GM12878 (cell line): Measurements from ENCODE around the gene DUOX1. TPM values are rescaled to one million over a fixed set of nuclear protein-coding genes. Genes with fewer than 3 reads are reported as not detected.

Experiments
- ATAC-seq: fragments of 200-7000 bp; cut with Tn5 transposase; 3 replicates; pipeline ENCODE4 v1.9.1; 2020; ENCODE audit warnings: mild to moderate bottlenecking, moderate library complexity
- BruUV-seq: library from RNA; stranded (reverse); fragments of 400-500 nt; replicated peaks from 2 replicates; lab custom pipeline; 2021; lab: Mats Ljungman, UMichigan
- CTCF ChIA-PET: fragments of 300-600 bp; sonication (Branson Sonifier 250); formaldehyde crosslinking; extraction: SDS; loops from one replicate; lab custom pipeline; 2021; ENCODE audit warnings: inconsistent platforms; lab: Yijun Ruan, JAX
- POLR2A ChIA-PET: fragments of 350-600 bp; formaldehyde crosslinking; extraction: SDS; loops from one replicate; lab custom pipeline; 2021; ENCODE audit warnings: inconsistent platforms; lab: Charles Lee
- RAD21 ChIA-PET: fragments of 300-600 bp; sonication (Branson Sonifier 250); formaldehyde crosslinking; loops from one replicate; lab custom pipeline; 2023; ENCODE audit warnings: antibody characterized with exemption; ENCODE audit not compliant: unreplicated experiment; lab: Charles Lee
- SMC1A ChIA-PET: fragments of 300-600 bp; sonication (Branson Sonifier 250); formaldehyde crosslinking; loops from one replicate; lab custom pipeline; 2023; ENCODE audit not compliant: unreplicated experiment, uncharacterized antibody; lab: Charles Lee
- DNase-seq: peaks from one replicate; pipeline ENCODE4 v3.0.0-alpha.2; 2011; ENCODE audit warnings: low read depth, low spot score
- FAIRE-seq: peaks from 3 replicates; lab custom pipeline; 2011; peaks lifted over from hg19 to GRCh38; lab: Jason Lieb, UNC
- H2AFZ ChIP-seq: 2 replicates; pipeline ENCODE4 v1.6.0; 2011; ENCODE audit warnings: low read depth, low read length, control low read depth; ENCODE audit not compliant: control insufficient read depth
- H3K27ac ChIP-seq: 2 replicates; pipeline ENCODE4 v1.5.1; 2011; ENCODE audit warnings: control low read depth; ENCODE audit not compliant: control insufficient read depth, insufficient read depth
- H3K27me3 ChIP-seq, 2 experiments: replicated peaks in 1 of 2; 2 replicates each; pipeline versions ENCODE4 v1.6.0 to v1.6.1; 2011; ENCODE audit warnings: low read length in 1 of 2; ENCODE audit not compliant: control insufficient read depth in 2 of 2, insufficient read depth in 2 of 2
- H3K36me3 ChIP-seq, 2 experiments: 2 replicates each; pipeline ENCODE4 v1.5.1; 2011; ENCODE audit warnings: low read length in 1 of 2; ENCODE audit not compliant: control insufficient read depth in 2 of 2, insufficient read depth in 2 of 2
- H3K4me1 ChIP-seq: 2 replicates; pipeline ENCODE4 v1.6.1; 2011; ENCODE audit warnings: mild to moderate bottlenecking, low read length, moderate library complexity, mixed read lengths; ENCODE audit not compliant: control insufficient read depth, insufficient read depth
- H3K4me2 ChIP-seq: 2 replicates; pipeline ENCODE4 v1.6.0; 2011; ENCODE audit warnings: control low read depth; ENCODE audit not compliant: control insufficient read depth, insufficient read depth
- H3K4me3 ChIP-seq: fragments of 200-600 bp; sonication (generic); 2 replicates; pipeline ENCODE4 v1.5.1; 2016
- H3K79me2 ChIP-seq: 2 replicates; pipeline ENCODE4 v1.6.0; 2011; ENCODE audit warnings: low read length; ENCODE audit not compliant: control insufficient read depth, insufficient read depth
- H3K9ac ChIP-seq: 2 replicates; pipeline ENCODE4 v1.8.0; 2011; ENCODE audit warnings: low read length, control low read depth, mixed read lengths; ENCODE audit not compliant: control insufficient read depth, insufficient read depth
- H3K9me3 ChIP-seq: replicated peaks from 3 replicates; pipeline ENCODE4 v1.5.1; 2011; ENCODE audit warnings: mild to moderate bottlenecking, low read length; ENCODE audit not compliant: control insufficient read depth, insufficient read depth
- H4K20me1 ChIP-seq: 2 replicates; pipeline ENCODE4 v1.6.0; 2011; ENCODE audit not compliant: control insufficient read depth, insufficient read depth
- ASH2L ChIP-seq: fragments of 300-600, 200-600 bp; sonication (generic); IDR thresholded peaks from 2 replicates; pipeline ENCODE4 v1.6.1; 2017; ENCODE audit warnings: low read depth, mild to moderate bottlenecking, borderline replicate concordance
- BMI1 ChIP-seq: fragments of 450-650 bp; IDR thresholded peaks from 2 replicates; pipeline ENCODE4 v1.6.1; 2016; ENCODE audit warnings: mild to moderate bottlenecking, moderate library complexity, borderline replicate concordance
- CEBPB ChIP-seq, 2 experiments: fragments of 150-350 bp in 1 of 2; IDR thresholded peaks; 2 replicates each; pipeline ENCODE4 v1.6.1; 2012 to 2014; ENCODE audit warnings: low read depth in 2 of 2, low read length in 2 of 2, borderline replicate concordance in 1 of 2, inconsistent platforms in 1 of 2
- CHD2 ChIP-seq: IDR thresholded peaks from 2 replicates; pipeline ENCODE4 v1.6.1; 2011; ENCODE audit warnings: low read depth, low read length, improper control_type of control experiment, borderline replicate concordance
- DPF2 ChIP-seq: fragments of 450-650 bp; IDR thresholded peaks from 2 replicates; pipeline ENCODE4 v1.6.1; 2017; ENCODE audit warnings: mild to moderate bottlenecking
- IKZF2 ChIP-seq, 2 experiments: fragments of 450-650 bp; IDR thresholded peaks; 2 replicates each; pipeline ENCODE4 v1.6.1; 2017; ENCODE audit warnings: mild to moderate bottlenecking in 2 of 2, moderate library complexity in 2 of 2
- MAX ChIP-seq: IDR thresholded peaks from 2 replicates; pipeline ENCODE4 v1.6.1; 2012; ENCODE audit warnings: low read depth, low read length, improper control_type of control experiment
- MEF2A ChIP-seq: IDR thresholded peaks from 2 replicates; pipeline ENCODE4 v1.6.1; 2011; ENCODE audit warnings: low read depth, mild to moderate bottlenecking, low read length, moderate library complexity; ENCODE audit not compliant: insufficient read depth
- MTA2 ChIP-seq: fragments of 450-650 bp; IDR thresholded peaks from 2 replicates; pipeline ENCODE4 v1.6.1; 2016; ENCODE audit warnings: low read depth, mild to moderate bottlenecking, moderate library complexity
- MTA3 ChIP-seq: IDR thresholded peaks from 2 replicates; pipeline ENCODE4 v1.6.1; 2012; ENCODE audit warnings: low read length, inconsistent platforms, borderline replicate concordance
- NR2F1 ChIP-seq: fragments of 450-650 bp; conservative IDR thresholded peaks from 2 replicates; pipeline ENCODE4 v1.6.1; 2017; ENCODE audit warnings: mild to moderate bottlenecking
- POU2F2 ChIP-seq: IDR thresholded peaks from 3 replicates; pipeline ENCODE4 v1.6.1; 2011; ENCODE audit warnings: low read depth, mild to moderate bottlenecking, low read length, borderline replicate concordance
- SREBF2 ChIP-seq: IDR thresholded peaks from 2 replicates; pipeline ENCODE4 v1.6.1; 2012; ENCODE audit warnings: mild to moderate bottlenecking, low read length
- SUPT20H ChIP-seq: IDR thresholded peaks from 2 replicates; pipeline ENCODE4 v1.6.1; 2011; ENCODE audit warnings: low read depth, mild to moderate bottlenecking, low read length, moderate library complexity, borderline replicate concordance; ENCODE audit not compliant: control insufficient read depth
- TAF1 ChIP-seq: IDR thresholded peaks from 2 replicates; pipeline ENCODE4 v1.6.1; 2011; ENCODE audit warnings: mild to moderate bottlenecking, low read depth, low read length, borderline replicate concordance
- ZBTB11 ChIP-seq: fragments of 450-650 bp; formaldehyde crosslinking; IDR thresholded peaks from 2 replicates; pipeline ENCODE4 v1.5.0; 2022; ENCODE audit warnings: mild to moderate bottlenecking, missing genetic modification characterization
- ZZZ3 ChIP-seq: IDR thresholded peaks from 2 replicates; pipeline ENCODE4 v1.6.1; 2011; ENCODE audit warnings: low read depth; ENCODE audit not compliant: control insufficient read depth, insufficient read length
- WGBS: methylation state at CpG from one replicate; pipeline ENCODE4 v1.1.6; 2016; ENCODE audit warnings: low lambda C conversion rate; ENCODE audit not compliant: insufficient replicate concordance, insufficient coverage; ENCODE audit errors: missing lambda C conversion rate; 5-methylcytosine and 5-hydroxymethylcytosine counted together
- in situ Hi-C: fragments of 300-500 bp; cut with MboI; formaldehyde crosslinking; loops from 9 replicates; pipeline ENCODE4 v1.14.3; 2018; ENCODE audit warnings: mixed read lengths
- intact Hi-C: fragments of 100-400 bp; cut with micrococcal nuclease; formaldehyde crosslinking; loops from one replicate; pipeline ENCODE4 v1.14.2; 2022; ENCODE audit not compliant: unreplicated experiment
- polyA plus RNA-seq, 11 experiments: library from polyadenylated mRNA; depleted of rRNA in 4 of 11; unstranded in 6 of 11; stranded (reverse) in 5 of 11; fragments of >200 nt; fragmentation: Nextera tagmentation in 4 of 11; fragmentation: Illumina TruSeq in 1 of 11; extraction: Ambion mirVana in 4 of 11; extraction: Trizol in 1 of 11; gene quantifications; 1 replicate in 1 of 11; 2 replicates in 10 of 11; pipeline versions ENCODE4 v1.2.1 to v1.2.3, GENCODE V29; 2011 to 2016; ENCODE audit warnings: inconsistent platforms in 2 of 11, missing spikeins in 2 of 11, low read depth in 1 of 11
- total RNA-seq, 4 experiments: library from RNA; depleted of rRNA in 3 of 4; stranded (reverse); fragments of >200 nt in 3 of 4; fragmentation: Illumina TruSeq in 1 of 4; extraction: Trizol in 1 of 4; gene quantifications; 2 replicates each; pipeline versions ENCODE4 v1.2.1 to v1.2.3, GENCODE V29; 2013 to 2021
- TF ChIP-seq, protein P1 (sequence below): fragments of 450-650 bp; IDR thresholded peaks from 2 replicates; pipeline ENCODE4 v1.6.1; 2017; ENCODE audit warnings: mild to moderate bottlenecking, low read depth, inconsistent platforms; ENCODE audit not compliant: poor library complexity, severe bottlenecking

The DUOX1 gene
- total and polyA plus RNA-seq, 10 of the 15 experiments (the other 5 are each of a cell fraction or from before 2014, with no cell fraction given), result 0.02 to 2.1 (median 0.26) TPM; not detected in 3

GRCh38 chr15:45106002-45106790, 23.6 kb upstream of the DUOX1 start:
- H3K27me3 ChIP-seq, result no peaks in the 10 kb centered on the region
- CTCF ChIA-PET, result interaction anchor here (0.8 kb wide), 1 partner anchor 12 kb away, joined by 4 read pairs; no protein-coding TSS in a partner anchor
- no peak for FAIRE-seq
- ATAC-seq, result no peak
- DNase-seq, result no peak
- RAD21 ChIA-PET, result interaction anchor here (2.2 kb wide), 1 partner anchor 12 kb away, joined by 6 read pairs; no protein-coding TSS in a partner anchor
- H4K20me1 ChIP-seq, result no peaks in the 10 kb centered on the region; the same call in 1 of the 2 replicates
- no peaks in the 10 kb centered on the region for H3K36me3 ChIP-seq
- H3K4me1 ChIP-seq, result no peaks in the 10 kb centered on the region
- H2AFZ ChIP-seq, result no peak overlapping the region
- H3K4me3 ChIP-seq, result no peak overlapping the region
- no peaks in the 10 kb centered on the region for H3K9me3 ChIP-seq
- intact Hi-C loops (no loop called here), in situ Hi-C loops (no loop called here)
- no peak overlapping the region for H3K27ac ChIP-seq
- WGBS, result 46% methylated on average over 15 of the region's 15 CpGs
- no peaks in the 10 kb centered on the region for H3K79me2 ChIP-seq
- POLR2A ChIA-PET, result no interaction called here
- H3K4me2 ChIP-seq, result no peak overlapping the region
- H3K9ac ChIP-seq, result no peak overlapping the region
- BruUV-seq, result no TSS peak
- SMC1A ChIA-PET, result no interaction called here
- TF ChIP-seq DPF2 (no peak), MTA3 (no peak), BMI1 (no peak), SUPT20H (no peak), POU2F2 (no peak), ZZZ3 (no peak), IKZF2 (IDR thresholded peaks at IDR 0.05) (no peak), CHD2 (no peak), NR2F1 (no peak), ASH2L (no peak), ZBTB11 (CRISPR knock-in tag) (no peak), MAX (no peak), MEF2A (no peak), CEBPB (IDR thresholded peaks at IDR 0.05; ENCODE audit: borderline replicate concordance in 1 of 2, low read depth in 2 of 2, low read length in 2 of 2) (no peak), TAF1 (no peak), SREBF2 (no peak), MTA2 (no peak)
- TF ChIP-seq, protein P1, sequence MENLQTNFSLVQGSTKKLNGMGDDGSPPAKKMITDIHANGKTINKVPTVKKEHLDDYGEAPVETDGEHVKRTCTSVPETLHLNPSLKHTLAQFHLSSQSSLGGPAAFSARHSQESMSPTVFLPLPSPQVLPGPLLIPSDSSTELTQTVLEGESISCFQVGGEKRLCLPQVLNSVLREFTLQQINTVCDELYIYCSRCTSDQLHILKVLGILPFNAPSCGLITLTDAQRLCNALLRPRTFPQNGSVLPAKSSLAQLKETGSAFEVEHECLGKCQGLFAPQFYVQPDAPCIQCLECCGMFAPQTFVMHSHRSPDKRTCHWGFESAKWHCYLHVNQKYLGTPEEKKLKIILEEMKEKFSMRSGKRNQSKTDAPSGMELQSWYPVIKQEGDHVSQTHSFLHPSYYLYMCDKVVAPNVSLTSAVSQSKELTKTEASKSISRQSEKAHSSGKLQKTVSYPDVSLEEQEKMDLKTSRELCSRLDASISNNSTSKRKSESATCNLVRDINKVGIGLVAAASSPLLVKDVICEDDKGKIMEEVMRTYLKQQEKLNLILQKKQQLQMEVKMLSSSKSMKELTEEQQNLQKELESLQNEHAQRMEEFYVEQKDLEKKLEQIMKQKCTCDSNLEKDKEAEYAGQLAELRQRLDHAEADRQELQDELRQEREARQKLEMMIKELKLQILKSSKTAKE, result no peak
